ENCODE data around the gene FBRS.
"Not testable (repeated sequence)": the region's sequence is repeated elsewhere in the genome, so short reads cannot be mapped to it uniquely, and the experiment has no call there.

FBRS gene

GRCh38 chr16:30665830-30666190 is 7.6 kb downstream of the FBRS start:
- DNase-seq, result no peak

GRCh38 chr16:30666681-30667080 is 8.4 kb downstream of the FBRS start:
- no peak for DNase-seq

GRCh38 chr16:30667361-30667905 is 9.2 kb downstream of the FBRS start:
- DNase-seq, result no peak

- no peak for DNase-seq
Measured at GRCh38 chr16:30668393-30668792, 10.2 kb downstream of the FBRS start.

- no peak for DNase-seq
Measured at GRCh38 chr16:30669026-30669902, 11.0 kb downstream of the FBRS start.

- DNase-seq, result no peak
Measured at GRCh38 chr16:30669903-30670824, 11.9 kb downstream of the FBRS start.

GRCh38 chr16:30675143-30675542 is 16.9 kb downstream of the FBRS start:
- no peak for DNase-seq

GRCh38 chr16:30677931-30678585 is 19.8 kb downstream of the FBRS start:
- no peak for DNase-seq

- no peak for DNase-seq
Measured at GRCh38 chr16:30678586-30678970, 20.3 kb downstream of the FBRS start.

GRCh38 chr16:30680326-30680725 is 22.1 kb downstream of the FBRS start:
- no peak for DNase-seq

- DNase-seq, result no peak
Measured at GRCh38 chr16:30688701-30689100, 30.5 kb downstream of the FBRS start.

GRCh38 chr16:30691907-30692306 is 33.7 kb downstream of the FBRS start:
- no peak for DNase-seq

- DNase-seq, result no peak
Measured at GRCh38 chr16:30692396-30693064, 34.3 kb downstream of the FBRS start.

- no peak for DNase-seq
Measured at GRCh38 chr16:30694926-30695693, 36.9 kb downstream of the FBRS start.

- DNase-seq, result not testable (repeated sequence)
Measured at GRCh38 chr16:30696646-30697045, 38.4 kb downstream of the FBRS start.

GRCh38 chr16:30697264-30698138 is 39.3 kb downstream of the FBRS start:
- peak; percentile 97 for DNase-seq

- peak; percentile 89 for DNase-seq
Measured at GRCh38 chr16:30698139-30698815, 40.0 kb downstream of the FBRS start.

GRCh38 chr16:30698816-30699614 is 40.8 kb downstream of the FBRS start, which contains the start of gene SRCAP:
Gene SRCAP, plus strand, starts transcription at chr16:30699171. Its CDS starts 1,654 bp downstream, at chr16:30700825.
- peak; percentile 82 for DNase-seq

GRCh38 chr16:30699615-30700099 is 41.4 kb downstream of the FBRS start:
- no peak for DNase-seq

Measured in COR-L47 (cell line).